ENCODE results near the gene KLHDC2.
"Not testable (repeated sequence)": the region's sequence is repeated elsewhere in the genome, so short reads cannot be mapped to it uniquely, and the experiment has no call there.

The KLHDC2 gene

GRCh38 chr14:49778421-49778820 is 10.5 kb downstream of the KLHDC2 start:
- no peak for DNase-seq (ENCODE audit: low read depth)

- not testable (repeated sequence) for DNase-seq (ENCODE audit: low read depth)
Observed at GRCh38 chr14:49781040-49781439, 13.1 kb downstream of the KLHDC2 start.

DNA sequence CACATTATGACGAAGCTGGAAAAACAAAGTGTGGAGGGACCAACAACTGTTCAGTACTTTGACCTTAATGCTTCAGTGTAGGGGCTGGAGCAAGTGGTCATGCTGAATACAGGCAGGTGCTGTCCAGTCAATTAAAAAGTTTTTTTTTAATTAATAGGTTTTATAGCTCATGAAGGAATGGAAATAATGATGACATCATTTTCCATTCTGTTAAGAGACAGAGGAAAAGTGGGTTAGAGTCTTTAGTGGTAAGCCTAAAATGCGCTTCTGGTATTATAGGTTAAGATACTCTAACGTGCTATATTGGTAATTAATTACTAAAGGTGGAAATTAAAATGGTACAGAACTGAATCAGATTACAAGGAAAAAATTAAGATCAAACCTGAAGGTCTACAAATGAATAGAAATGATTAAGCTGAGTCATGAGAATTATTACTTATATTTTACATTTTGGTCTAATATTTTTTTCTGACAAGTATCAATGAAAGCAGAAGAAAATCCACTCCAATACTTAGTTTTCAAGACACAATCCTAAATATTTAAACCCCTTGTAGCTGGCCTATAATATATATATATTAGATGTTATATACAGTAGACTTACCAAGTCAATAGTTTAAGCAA is 15.6 kb downstream of the KLHDC2 start:
- no peak for DNase-seq (ENCODE audit: low read depth)

- no peak for DNase-seq (ENCODE audit: low read depth)
Observed at GRCh38 chr14:49786315-49786714, 18.4 kb downstream of the KLHDC2 start.

GRCh38 chr14:49792618-49793017 is 24.7 kb downstream of the KLHDC2 start:
- no peak for DNase-seq (ENCODE audit: low read depth)

GRCh38 chr14:49796025-49796424 is 28.1 kb downstream of the KLHDC2 start:
- no peak for DNase-seq (ENCODE audit: low read depth)

DNA sequence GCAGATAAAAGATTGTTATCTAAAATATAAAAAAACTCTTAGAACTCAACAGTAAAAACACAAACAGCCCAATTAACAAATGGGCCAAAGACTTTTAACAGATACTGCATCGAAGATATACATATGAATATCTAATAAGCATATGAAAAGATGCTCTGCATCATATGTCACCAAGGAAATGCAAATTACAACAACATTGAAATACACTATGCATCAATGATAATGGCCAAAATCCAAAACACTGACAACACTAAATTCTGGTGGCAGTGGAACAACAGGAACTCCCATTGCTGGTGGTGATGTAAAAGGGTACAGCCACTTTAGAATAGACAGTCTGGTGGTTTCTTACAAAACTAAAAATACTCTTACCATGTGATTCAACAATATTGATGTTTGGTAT is 40.8 kb downstream of the KLHDC2 start:
- no peak for DNase-seq (ENCODE audit: low read depth)

DNA sequence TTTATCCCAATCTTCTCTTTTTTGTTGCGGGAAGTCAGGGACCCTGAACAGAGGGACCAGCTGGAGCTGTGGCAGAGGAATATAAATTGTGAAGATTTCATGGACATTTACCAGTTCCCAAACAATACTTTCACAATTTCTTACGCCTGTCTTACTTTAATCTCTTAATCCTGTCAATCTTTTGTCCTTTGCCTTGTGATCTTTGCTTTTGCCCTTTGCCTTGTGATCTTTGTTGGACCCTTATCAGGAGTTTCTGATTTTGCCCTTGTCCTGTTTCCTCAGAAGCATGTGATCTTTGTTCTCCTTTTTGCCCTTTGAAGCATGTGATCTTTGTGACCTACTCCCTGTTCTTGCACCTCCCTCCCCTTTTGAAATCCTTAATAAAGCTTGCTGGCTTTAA is 48.2 kb downstream of the KLHDC2 start:
- not testable (repeated sequence) for DNase-seq (ENCODE audit: low read depth)

GRCh38 chr14:49816844-49817243 is 48.9 kb downstream of the KLHDC2 start:
- no peak for DNase-seq (ENCODE audit: low read depth)

DNA sequence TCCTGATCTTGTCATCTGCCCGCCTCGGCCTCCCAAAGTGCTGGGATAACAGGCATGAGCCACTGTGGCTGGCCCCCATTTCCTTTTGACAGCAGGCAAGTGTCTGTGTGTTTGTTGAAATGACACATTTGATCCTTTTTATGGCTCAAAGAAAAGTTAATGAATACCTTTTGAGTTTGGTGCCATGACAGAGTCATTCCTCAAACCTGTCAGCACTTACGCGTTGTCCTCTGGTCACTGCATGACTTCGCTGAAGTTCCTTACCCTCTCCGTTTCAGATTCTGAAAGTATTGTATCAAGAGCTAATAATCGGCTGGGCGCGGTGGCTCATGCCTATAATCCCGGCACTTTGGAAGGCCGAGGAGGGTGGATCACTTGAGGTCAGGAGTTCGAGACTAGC is 52.2 kb downstream of the KLHDC2 start:
- no peak for DNase-seq (ENCODE audit: low read depth)

- DNase-seq (ENCODE audit: low read depth), result no peak
Observed at GRCh38 chr14:49828640-49829039, 60.7 kb downstream of the KLHDC2 start.
